Gastrocnemius medialis (tissue), 4 donors: Measurements from ENCODE around the gene ITLN2.

Experiments used
- POLR2A ChIP-seq, 2 donors: fragments of 450-650 bp; IDR thresholded peaks; one replicate each; pipeline ENCODE4 v1.6.1; 2017; ENCODE audit warnings: antibody characterized with exemption in 2 of 2, mild to moderate bottlenecking in 2 of 2, moderate library complexity in 2 of 2
- TF ChIP-seq, protein P1 (sequence below), 5 experiments: fragments of 450-650 bp in 3 of 5; fragments of 200-600 bp in 2 of 5; sonication (generic) in 2 of 5; IDR thresholded peaks in 4 of 5; conservative IDR thresholded peaks in 1 of 5; 1 replicate in 4 of 5; 2 replicates in 1 of 5; pipeline ENCODE4 v1.5.1; 2016 to 2019; ENCODE audit warnings: antibody characterized with exemption in 5 of 5, mild to moderate bottlenecking in 3 of 5, moderate library complexity in 3 of 5

GRCh38 chr1:160981584-160982411, 27.2 kb upstream of the ITLN2 start:
- no peak for TF ChIP-seq POLR2A (IDR thresholded peaks at IDR 0.05)
- TF ChIP-seq, protein P1, sequence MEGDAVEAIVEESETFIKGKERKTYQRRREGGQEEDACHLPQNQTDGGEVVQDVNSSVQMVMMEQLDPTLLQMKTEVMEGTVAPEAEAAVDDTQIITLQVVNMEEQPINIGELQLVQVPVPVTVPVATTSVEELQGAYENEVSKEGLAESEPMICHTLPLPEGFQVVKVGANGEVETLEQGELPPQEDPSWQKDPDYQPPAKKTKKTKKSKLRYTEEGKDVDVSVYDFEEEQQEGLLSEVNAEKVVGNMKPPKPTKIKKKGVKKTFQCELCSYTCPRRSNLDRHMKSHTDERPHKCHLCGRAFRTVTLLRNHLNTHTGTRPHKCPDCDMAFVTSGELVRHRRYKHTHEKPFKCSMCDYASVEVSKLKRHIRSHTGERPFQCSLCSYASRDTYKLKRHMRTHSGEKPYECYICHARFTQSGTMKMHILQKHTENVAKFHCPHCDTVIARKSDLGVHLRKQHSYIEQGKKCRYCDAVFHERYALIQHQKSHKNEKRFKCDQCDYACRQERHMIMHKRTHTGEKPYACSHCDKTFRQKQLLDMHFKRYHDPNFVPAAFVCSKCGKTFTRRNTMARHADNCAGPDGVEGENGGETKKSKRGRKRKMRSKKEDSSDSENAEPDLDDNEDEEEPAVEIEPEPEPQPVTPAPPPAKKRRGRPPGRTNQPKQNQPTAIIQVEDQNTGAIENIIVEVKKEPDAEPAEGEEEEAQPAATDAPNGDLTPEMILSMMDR (IDR thresholded peaks at IDR 0.05 in 4 of 5, conservative IDR thresholded peaks at IDR 0.05 in 1 of 5), result no peak
